Limb (tissue), 2 donors: ENCODE data around the gene SKA3.
"Not testable (repeated sequence)": the region's sequence is repeated elsewhere in the genome, so short reads cannot be mapped to it uniquely, and the experiment has no call there.

Source experiments
- DNase-seq, 2 donors: peaks; one replicate each; pipeline ENCODE4 v3.0.0-alpha.2; 2016; ENCODE audit errors: extremely low spot score in 2 of 2

SKA3 gene

DNA sequence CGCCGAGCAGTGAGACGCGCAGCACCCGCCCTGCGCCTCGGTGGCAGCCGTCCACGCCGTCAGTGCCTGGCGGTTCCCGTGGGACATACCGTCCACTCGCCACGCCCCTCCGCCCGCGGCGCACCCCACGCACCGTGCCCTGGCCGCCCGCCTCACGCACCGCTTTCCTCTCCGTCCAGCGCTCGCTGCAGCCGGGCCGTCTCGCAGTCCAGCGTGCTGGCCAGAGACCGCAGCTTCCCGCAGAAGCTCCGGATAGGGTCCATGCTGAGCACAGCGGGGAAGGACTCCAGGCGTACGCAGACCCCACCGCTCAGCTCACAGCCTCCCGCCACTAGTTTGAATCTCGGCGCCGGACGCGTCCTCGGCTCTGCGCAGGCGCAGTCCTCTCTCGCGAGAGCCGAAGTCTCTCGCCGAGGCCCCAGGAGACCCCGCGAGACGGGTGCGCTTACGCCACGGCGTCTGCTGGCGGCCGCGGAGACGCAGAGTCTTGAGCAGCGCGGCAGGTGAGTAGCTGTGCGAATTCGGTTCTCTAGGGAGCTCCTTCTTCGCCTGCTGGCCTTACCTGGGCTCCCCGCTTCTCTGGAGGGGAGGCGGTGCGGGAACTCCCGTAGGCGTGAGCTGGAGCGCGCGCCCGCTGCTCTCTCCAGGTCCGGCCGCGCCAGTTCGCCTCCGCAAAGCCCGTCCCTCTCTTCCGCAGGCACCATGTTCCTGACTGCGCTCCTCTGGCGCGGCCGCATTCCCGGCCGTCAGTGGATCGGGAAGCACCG is at the start of gene SKA3, which contains the start of gene MRPL57:
TSS of gene SKA3 (minus strand) at position 338 of the 767 bp plus-strand sequence. CDS start at position 263, 75 bp downstream.
TSS of gene MRPL57 (plus strand) at position 444 of the 767 bp plus-strand sequence. CDS start at position 703, 259 bp downstream.
- peak; percentile 92 to 97 for DNase-seq

GRCh38 chr13:21225082-21225481 is 48.7 kb upstream of the SKA3 start:
- no peak for DNase-seq

DNA sequence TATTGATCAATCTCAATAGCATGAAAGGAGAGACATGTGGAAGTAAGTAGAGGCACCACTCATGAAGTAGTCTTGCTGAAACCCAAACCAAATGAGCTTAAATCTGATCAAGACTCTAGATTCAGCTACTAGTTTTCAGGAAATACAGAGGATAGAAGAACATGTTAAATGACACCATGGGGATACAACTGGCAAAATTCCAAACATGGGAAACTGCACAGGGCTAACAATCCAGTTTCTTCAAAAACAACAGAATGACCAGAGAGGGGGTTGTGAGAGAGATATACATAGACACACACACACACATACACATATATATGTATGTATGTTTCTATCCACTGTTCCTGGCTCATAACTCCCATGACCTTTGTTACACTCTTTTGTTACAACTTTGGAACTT is 44.9 kb upstream of the SKA3 start:
- DNase-seq, result no peak

GRCh38 chr13:21219716-21220115 is 43.4 kb upstream of the SKA3 start:
- not testable (repeated sequence) for DNase-seq

DNA sequence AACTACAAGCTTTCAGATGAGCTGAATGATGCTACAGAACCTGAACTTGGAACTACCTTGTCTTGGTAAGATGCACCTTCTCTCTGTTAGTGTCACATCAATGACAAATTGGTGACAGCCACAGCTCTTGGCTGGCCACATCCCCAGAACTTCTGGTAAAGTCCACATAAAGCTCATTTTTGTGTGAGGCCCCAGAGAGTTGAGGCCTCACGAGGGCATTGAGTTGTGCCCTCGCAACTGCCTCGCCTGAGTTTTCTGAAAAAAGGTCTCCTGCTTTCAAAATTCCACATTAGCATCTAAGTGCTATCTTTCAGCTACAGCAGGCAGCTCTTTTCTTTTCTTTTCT is 42.7 kb upstream of the SKA3 start:
- DNase-seq, result no peak

GRCh38 chr13:21218351-21219035 is 42.1 kb upstream of the SKA3 start:
- no peak for DNase-seq

- DNase-seq, result no peak
Measured at GRCh38 chr13:21216332-21216731, 40.0 kb upstream of the SKA3 start.

DNA sequence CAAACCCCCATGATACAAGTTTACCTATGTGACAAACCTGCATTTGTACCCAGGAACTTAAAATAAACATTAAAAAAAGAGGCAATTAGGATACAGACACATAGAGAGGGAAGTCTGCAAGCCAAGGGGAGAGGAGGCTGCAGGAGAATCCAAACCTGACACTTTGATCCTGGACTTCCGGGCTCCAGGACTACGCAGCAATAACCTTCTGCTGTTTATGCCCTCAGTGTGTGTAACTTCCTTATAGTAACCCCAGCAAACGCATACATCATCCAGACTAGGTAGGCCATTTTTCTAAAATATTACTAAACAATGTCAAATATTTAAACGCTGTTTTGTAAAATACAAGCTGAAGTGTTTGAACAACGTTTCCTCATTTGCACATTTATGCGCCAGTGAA is 39.1 kb upstream of the SKA3 start:
- DNase-seq, result not testable (repeated sequence)

GRCh38 chr13:21212138-21212775 is 35.9 kb upstream of the SKA3 start:
- no peak for DNase-seq

DNA sequence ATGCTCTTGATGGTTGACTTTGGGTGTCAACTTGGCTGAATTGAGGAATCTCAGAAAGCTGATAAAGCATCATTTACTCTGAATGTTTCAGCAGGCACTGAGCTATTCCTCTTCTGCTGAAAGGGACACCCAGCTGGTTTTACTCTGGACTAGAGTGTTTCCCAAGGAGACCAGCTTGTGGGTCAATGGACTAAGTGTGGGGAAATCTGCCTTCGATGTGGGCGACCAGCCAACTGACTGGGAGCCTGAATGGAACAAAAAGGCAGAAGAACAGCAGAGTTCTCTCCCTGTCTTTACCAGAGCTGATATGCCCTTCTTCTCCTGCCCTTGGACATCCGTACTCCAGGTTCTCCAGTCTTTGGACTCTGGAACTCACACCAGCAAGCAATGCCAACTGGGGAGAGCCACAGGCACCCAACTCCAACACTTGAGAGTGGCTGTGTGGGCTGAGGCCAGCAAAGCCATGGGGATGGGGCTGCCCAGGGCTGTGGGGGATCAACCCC is 32.4 kb upstream of the SKA3 start:
- DNase-seq, result no peak

GRCh38 chr13:21202767-21203531 is 26.6 kb upstream of the SKA3 start:
- no peak for DNase-seq

DNA sequence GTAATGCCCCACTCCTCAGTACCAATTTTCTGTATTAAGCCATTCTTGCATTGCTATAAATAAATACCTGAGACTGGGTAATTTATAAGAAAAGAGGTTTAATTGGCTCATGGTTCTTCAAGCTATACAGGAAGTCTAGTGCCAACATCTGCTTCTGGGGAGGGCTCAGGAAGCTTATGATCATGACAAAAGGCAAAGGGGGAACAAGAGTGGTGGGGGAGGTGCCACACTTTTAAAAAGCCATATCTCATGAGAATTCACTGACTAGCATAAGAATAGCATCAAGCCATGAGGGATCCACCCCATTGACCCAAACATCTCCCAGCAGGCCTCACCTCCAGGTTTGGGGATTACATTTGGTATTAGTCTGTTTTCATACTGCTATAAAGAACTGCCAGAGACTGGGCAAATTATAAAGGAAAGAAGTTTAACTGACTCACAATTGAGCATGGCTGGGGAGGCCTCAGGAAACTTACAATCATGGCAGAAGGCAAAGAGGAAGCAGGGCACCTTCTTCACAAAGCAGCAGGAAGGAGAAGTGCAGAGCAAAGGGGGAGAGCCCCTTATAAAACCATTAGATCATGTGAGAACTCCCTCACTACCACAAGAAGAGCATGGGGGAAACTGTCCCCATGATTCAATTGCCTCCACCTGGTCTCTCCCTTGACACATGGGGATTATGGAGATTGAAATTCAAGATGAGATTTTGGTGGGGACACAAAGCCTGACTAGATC is 25.3 kb upstream of the SKA3 start:
- not testable (repeated sequence) for DNase-seq

DNA sequence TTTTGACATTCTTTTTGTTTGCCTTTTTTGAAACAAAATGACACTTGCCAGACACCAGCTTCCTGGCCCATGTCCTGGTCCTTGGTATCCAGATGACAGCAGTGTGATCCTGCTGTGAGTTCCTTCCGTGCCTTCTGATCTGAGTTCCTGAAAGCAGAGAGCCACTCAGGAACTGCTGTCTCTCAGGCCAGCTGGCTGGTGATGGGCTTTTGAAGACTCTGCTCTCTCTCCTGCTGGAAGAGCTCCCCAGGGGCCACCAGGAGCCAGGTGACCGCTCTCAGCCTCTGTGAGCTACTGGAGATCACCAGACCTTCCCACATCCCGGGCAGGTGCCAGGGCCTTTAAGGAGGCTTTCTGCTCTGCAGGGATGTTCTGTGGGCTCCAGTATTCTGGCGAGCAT is 22.0 kb upstream of the SKA3 start:
- DNase-seq, result not testable (repeated sequence)

GRCh38 chr13:21197606-21198225 is 21.4 kb upstream of the SKA3 start:
- DNase-seq, result not testable (repeated sequence)

GRCh38 chr13:21194756-21195155 is 18.4 kb upstream of the SKA3 start:
- DNase-seq, result not testable (repeated sequence)

DNA sequence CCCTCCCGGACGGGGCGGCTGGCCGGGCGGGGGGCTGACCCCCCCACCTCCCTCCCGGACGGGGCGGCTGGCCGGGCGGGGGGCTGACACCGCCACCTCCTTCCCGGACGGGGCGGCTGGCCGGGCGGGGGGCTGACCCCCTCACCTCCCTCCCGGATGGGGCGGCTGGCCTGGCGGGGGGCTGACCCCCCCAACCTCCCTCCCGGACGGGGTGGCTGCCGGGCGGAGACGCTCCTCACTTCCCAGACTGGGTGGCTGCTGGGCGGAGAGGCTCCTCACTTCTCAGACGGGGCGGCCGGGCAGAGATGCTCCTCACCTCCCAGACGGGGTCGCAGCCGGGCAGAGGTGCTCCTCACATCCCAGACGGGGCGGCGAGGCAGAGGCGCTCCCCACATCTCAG is 10.1 kb upstream of the SKA3 start:
- DNase-seq, result not testable (repeated sequence)

DNA sequence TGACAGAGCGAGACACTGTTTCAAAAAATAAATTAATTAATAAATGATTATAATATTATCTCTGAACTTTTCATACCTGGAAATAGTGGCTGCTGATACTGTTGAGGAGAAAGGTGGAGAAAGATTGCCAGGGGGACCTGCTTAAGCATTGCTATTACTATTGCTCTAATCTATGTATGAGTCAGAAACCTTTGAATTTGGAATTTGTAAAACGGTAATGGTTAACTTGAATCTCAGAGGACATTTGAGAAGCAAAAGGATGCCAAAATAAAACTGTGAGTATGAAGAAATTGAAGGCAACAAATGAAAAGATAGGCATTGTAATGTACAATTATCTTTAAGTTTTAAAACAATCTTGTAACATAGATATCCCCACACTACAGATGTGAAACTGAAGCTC is 5.3 kb upstream of the SKA3 start:
- no peak for DNase-seq

DNA sequence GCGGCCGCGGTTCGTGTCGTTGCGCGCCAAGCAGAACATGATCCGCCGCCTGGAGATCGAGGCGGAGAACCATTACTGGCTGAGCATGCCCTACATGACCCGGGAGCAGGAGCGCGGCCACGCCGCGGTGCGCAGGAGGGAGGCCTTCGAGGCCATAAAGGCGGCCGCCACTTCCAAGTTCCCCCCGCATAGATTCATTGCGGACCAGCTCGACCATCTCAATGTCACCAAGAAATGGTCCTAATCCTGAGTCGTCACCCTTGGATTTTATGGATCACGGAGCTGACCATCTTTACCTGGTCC is 581 bp upstream of the SKA3 start:
- no peak for DNase-seq

DNA sequence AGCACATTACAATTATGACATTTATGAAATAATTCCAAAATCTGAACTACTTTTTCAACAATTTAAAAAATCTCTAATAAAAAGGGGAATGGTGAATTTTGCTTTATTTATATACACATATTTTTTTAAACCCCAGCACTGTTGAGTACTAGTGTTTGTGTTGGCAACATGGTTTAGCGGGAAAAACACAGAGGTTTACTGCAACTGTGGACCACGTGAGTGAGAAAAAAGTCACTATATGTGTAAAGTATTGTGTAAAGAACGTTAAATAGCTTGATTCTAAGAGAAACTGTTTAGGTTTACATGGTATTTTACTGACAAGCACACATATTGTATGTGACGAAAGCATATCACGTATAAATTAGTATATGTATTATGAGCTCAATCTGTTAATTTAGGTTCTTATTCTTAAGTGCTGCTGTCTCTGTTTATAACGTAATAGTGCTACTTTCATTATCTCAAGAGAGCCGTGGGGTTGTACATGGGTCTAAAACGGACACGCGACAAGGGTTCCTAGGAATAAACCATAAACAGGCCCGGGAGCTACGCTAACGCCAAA is 617 bp downstream of the SKA3 start:
- peak in 1 of 2 donors; percentile 1 for DNase-seq

DNA sequence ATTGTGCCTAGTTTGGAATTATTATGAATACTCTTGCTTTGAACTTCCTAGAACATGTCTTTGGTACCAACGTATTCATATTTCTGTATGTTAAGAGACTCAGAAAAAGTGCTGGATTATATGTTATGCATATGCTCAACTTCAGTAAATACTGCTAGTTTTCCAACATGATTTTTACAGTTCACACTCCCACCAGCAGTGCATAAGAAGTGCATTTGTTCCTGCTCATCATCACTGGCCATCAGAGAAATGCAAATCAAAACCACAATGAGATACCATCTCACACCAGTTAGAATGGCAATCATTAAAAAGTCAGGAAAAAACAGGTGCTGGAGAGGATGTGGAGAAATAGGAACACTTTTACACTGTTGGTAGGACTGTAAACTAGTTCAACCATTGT is 2.6 kb downstream of the SKA3 start:
- DNase-seq, result not testable (repeated sequence)
